SK-N-SH treated with all-trans-retinoic acid at 6 μM for 48 hours (cell line): ENCODE data around the gene NPAS3.
A peak's percentile ranks its signal among the peaks of the same experiment; 100 is the strongest.

ENCODE experiments used
- ATAC-seq: fragments of 200-7000 bp; cut with Tn5 transposase; 3 replicates; pipeline ENCODE4 v1.9.1; 2020; ENCODE audit warnings: mild to moderate bottlenecking, moderate library complexity
- ARNTL ChIP-seq: fragments of 450-650 bp; formaldehyde crosslinking; IDR thresholded peaks from 2 replicates; pipeline ENCODE4 v1.5.0; 2020; ENCODE audit warnings: low read depth, mild to moderate bottlenecking, moderate library complexity, borderline replicate concordance
- BACH2 ChIP-seq: fragments of 250-450 bp; sonication (Bioruptor Pico); IDR thresholded peaks from 2 replicates; pipeline ENCODE4 v1.9.0; 2021; ENCODE audit warnings: mild to moderate bottlenecking, borderline replicate concordance
- CSDC2 ChIP-seq: fragments of 250-450 bp; sonication (Bioruptor Pico); IDR thresholded peaks from 2 replicates; pipeline ENCODE4 v1.5.0; 2020; ENCODE audit warnings: mild to moderate bottlenecking, moderate library complexity
- ESRRG ChIP-seq: fragments of 250-450 bp; sonication (Bioruptor Pico); IDR thresholded peaks from 2 replicates; pipeline ENCODE4 v1.6.1; 2021; ENCODE audit warnings: mild to moderate bottlenecking
- GLIS3 ChIP-seq: fragments of 250-450 bp; sonication (Bioruptor Pico); IDR thresholded peaks from 2 replicates; pipeline ENCODE4 v1.5.0; 2020; ENCODE audit warnings: mild to moderate bottlenecking, moderate library complexity
- ISL1 ChIP-seq: fragments of 250-450 bp; sonication (Bioruptor Pico); IDR thresholded peaks from 2 replicates; pipeline ENCODE4 v2.1.2; 2022; ENCODE audit warnings: mild to moderate bottlenecking, moderate library complexity
- PPARA ChIP-seq: fragments of 250-450 bp; sonication (Bioruptor Pico); IDR thresholded peaks from 2 replicates; pipeline ENCODE4 v1.5.0; 2020; ENCODE audit warnings: mild to moderate bottlenecking, borderline replicate concordance
- SNAI2 ChIP-seq: fragments of 250-450 bp; sonication (Bioruptor Pico); IDR thresholded peaks from 2 replicates; pipeline ENCODE4 v1.5.0; 2020; ENCODE audit warnings: mild to moderate bottlenecking, moderate library complexity
- TCF4 ChIP-seq: fragments of 250-450 bp; sonication (Bioruptor Pico); IDR thresholded peaks from 2 replicates; pipeline ENCODE4 v1.8.0; 2021; ENCODE audit warnings: mild to moderate bottlenecking, moderate library complexity, borderline replicate concordance
- TOX ChIP-seq: fragments of 250-450 bp; sonication (Bioruptor Pico); IDR thresholded peaks from 2 replicates; pipeline ENCODE4 v1.8.0; 2021; ENCODE audit warnings: mild to moderate bottlenecking, moderate library complexity, borderline replicate concordance
- ZFP3 ChIP-seq: fragments of 250-450 bp; sonication (Bioruptor Pico); IDR thresholded peaks from 2 replicates; pipeline ENCODE4 v1.5.0; 2020; ENCODE audit warnings: mild to moderate bottlenecking, moderate library complexity
- ZFP30 ChIP-seq: fragments of 450-650 bp; formaldehyde crosslinking; IDR thresholded peaks from 2 replicates; pipeline ENCODE4 v1.5.0; 2022; ENCODE audit warnings: mild to moderate bottlenecking, moderate library complexity
- ZNF565 ChIP-seq: fragments of 450-650 bp; formaldehyde crosslinking; conservative IDR thresholded peaks from 2 replicates; pipeline ENCODE4 v1.5.0; 2020; ENCODE audit warnings: low read depth, mild to moderate bottlenecking, moderate library complexity
- ZNF8 ChIP-seq: fragments of 450-650 bp; formaldehyde crosslinking; IDR thresholded peaks from 2 replicates; pipeline ENCODE4 v1.5.0; 2020; ENCODE audit warnings: mild to moderate bottlenecking, moderate library complexity
- TF ChIP-seq, protein P1 (sequence below): fragments of 250-450 bp; sonication (Bioruptor Pico); IDR thresholded peaks from 2 replicates; pipeline ENCODE4 v1.5.0; 2020; ENCODE audit warnings: mild to moderate bottlenecking, moderate library complexity
- TF ChIP-seq, protein P2 (sequence below): fragments of 250-450 bp; sonication (Bioruptor Pico); IDR thresholded peaks from 2 replicates; pipeline ENCODE4 v1.5.1; 2021; ENCODE audit warnings: mild to moderate bottlenecking, moderate library complexity
- TF ChIP-seq, protein P3 (sequence below): fragments of 250-450 bp; sonication (Bioruptor Pico); IDR thresholded peaks from 2 replicates; pipeline ENCODE4 v1.5.1; 2020; ENCODE audit warnings: low read depth, mild to moderate bottlenecking, moderate library complexity
- TF ChIP-seq, protein P4 (sequence below): fragments of 250-450 bp; sonication (Bioruptor Pico); IDR thresholded peaks from 2 replicates; pipeline ENCODE4 v1.8.0; 2020; ENCODE audit warnings: mild to moderate bottlenecking, moderate library complexity, borderline replicate concordance

Gene NPAS3

DNA sequence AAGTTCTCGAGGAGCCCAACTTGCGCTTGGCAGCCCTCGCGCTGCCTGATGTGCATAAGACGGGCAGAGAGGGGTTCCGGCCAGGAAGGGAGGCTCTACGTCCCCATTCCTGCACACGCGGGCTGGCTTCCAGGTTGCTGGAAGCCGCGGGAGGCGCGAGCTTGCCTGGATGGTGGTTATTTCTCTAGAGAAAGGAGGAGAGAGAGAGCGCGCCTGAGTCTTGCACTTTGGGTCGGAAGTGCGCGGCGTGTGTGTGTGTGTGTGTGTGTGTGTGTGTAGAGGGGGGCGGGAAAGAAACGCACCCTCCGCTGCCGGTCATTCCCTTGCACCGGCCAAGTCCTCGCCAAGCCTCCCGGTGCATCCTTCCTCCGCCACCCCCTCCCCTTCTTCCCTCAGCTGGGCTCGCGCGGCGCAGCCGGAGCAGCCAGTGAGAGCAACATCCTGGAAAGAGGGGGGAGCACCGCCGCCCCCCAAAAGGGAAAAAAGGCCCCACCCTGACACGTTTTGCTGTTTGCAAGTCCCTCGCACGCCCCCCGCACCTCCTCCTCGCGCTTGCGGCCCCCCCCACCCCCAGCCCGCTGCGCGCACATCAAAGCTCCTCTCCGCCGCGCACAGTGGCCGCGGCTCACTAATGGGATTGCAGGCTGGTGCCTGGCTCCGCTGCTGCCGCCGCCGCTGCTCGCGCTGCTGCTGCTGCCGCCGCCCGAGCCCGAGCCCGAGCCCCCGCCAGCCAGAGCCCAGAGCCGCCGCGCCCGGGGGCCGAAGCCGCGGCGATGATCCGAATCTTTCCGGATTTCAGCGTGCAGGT lies 4.4 kb upstream of the NPAS3 start:
- TF ChIP-seq TOX (CRISPR knock-in tag) (no peak), TCF4 (CRISPR knock-in tag) (no peak), ZFP30 (CRISPR knock-in tag) (no peak), ZFP3 (CRISPR knock-in tag) (no peak), BACH2 (CRISPR knock-in tag) (no peak), PPARA (no peak), ESRRG (CRISPR knock-in tag) (no peak), ARNTL (CRISPR knock-in tag) (no peak)
- TF ChIP-seq, protein P1, sequence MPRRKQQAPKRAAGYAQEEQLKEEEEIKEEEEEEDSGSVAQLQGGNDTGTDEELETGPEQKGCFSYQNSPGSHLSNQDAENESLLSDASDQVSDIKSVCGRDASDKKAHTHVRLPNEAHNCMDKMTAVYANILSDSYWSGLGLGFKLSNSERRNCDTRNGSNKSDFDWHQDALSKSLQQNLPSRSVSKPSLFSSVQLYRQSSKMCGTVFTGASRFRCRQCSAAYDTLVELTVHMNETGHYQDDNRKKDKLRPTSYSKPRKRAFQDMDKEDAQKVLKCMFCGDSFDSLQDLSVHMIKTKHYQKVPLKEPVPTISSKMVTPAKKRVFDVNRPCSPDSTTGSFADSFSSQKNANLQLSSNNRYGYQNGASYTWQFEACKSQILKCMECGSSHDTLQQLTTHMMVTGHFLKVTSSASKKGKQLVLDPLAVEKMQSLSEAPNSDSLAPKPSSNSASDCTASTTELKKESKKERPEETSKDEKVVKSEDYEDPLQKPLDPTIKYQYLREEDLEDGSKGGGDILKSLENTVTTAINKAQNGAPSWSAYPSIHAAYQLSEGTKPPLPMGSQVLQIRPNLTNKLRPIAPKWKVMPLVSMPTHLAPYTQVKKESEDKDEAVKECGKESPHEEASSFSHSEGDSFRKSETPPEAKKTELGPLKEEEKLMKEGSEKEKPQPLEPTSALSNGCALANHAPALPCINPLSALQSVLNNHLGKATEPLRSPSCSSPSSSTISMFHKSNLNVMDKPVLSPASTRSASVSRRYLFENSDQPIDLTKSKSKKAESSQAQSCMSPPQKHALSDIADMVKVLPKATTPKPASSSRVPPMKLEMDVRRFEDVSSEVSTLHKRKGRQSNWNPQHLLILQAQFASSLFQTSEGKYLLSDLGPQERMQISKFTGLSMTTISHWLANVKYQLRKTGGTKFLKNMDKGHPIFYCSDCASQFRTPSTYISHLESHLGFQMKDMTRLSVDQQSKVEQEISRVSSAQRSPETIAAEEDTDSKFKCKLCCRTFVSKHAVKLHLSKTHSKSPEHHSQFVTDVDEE (CRISPR knock-in tag) = no peak
- TF ChIP-seq, protein P2, sequence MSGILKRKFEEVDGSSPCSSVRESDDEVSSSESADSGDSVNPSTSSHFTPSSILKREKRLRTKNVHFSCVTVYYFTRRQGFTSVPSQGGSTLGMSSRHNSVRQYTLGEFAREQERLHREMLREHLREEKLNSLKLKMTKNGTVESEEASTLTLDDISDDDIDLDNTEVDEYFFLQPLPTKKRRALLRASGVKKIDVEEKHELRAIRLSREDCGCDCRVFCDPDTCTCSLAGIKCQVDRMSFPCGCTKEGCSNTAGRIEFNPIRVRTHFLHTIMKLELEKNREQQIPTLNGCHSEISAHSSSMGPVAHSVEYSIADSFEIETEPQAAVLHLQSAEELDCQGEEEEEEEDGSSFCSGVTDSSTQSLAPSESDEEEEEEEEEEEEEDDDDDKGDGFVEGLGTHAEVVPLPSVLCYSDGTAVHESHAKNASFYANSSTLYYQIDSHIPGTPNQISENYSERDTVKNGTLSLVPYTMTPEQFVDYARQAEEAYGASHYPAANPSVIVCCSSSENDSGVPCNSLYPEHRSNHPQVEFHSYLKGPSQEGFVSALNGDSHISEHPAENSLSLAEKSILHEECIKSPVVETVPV = no peak
- ATAC-seq = peak; percentile 66

DNA sequence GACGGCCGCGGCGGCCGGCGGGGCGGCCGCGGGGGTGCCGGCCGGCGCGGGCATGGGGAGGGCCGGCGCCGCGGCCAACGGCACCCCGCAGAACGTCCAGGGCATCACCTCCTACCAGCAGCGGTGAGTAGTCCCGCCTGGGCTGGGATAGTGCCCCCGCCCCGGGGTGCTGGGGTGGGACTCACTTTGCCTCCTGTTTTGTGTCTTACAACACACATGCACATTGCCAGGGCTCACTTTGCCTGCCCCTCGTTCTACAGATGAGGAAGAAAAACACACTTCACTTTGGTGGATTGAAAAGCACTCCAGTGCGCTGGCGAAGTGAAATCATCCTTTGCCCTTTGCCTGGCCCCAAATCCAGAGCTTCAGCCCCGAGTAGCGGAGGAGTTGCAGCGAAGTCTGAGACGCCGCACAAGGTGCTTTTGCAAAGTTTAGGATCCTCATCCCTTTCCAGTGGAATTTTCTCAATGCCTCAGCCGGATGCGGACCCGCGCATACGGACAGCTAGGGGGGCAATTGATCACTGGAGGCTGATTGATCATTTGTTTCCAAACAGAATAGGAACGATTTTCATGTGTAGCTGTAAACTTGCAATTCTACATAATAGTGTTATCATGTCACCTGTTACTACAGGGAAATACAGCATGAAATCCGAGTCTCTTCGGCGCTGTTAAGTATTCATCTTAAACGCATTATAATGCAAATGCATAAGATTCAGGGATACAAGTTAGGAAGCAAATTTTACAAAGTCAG lies 3.6 kb upstream of the NPAS3 start:
- TF ChIP-seq, protein P3, sequence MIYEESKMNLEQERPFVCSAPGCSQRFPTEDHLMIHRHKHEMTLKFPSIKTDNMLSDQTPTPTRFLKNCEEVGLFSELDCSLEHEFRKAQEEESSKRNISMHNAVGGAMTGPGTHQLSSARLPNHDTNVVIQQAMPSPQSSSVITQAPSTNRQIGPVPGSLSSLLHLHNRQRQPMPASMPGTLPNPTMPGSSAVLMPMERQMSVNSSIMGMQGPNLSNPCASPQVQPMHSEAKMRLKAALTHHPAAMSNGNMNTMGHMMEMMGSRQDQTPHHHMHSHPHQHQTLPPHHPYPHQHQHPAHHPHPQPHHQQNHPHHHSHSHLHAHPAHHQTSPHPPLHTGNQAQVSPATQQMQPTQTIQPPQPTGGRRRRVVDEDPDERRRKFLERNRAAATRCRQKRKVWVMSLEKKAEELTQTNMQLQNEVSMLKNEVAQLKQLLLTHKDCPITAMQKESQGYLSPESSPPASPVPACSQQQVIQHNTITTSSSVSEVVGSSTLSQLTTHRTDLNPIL = no peak
- TF ChIP-seq CSDC2 (CRISPR knock-in tag) (no peak), ZFP30 (CRISPR knock-in tag) (no peak), ZFP3 (CRISPR knock-in tag) (no peak), ZNF8 (CRISPR knock-in tag) (no peak), SNAI2 (CRISPR knock-in tag) (no peak), GLIS3 (no peak)
- TF ChIP-seq, protein P4, sequence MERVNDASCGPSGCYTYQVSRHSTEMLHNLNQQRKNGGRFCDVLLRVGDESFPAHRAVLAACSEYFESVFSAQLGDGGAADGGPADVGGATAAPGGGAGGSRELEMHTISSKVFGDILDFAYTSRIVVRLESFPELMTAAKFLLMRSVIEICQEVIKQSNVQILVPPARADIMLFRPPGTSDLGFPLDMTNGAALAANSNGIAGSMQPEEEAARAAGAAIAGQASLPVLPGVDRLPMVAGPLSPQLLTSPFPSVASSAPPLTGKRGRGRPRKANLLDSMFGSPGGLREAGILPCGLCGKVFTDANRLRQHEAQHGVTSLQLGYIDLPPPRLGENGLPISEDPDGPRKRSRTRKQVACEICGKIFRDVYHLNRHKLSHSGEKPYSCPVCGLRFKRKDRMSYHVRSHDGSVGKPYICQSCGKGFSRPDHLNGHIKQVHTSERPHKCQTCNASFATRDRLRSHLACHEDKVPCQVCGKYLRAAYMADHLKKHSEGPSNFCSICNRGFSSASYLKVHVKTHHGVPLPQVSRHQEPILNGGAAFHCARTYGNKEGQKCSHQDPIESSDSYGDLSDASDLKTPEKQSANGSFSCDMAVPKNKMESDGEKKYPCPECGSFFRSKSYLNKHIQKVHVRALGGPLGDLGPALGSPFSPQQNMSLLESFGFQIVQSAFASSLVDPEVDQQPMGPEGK (CRISPR knock-in tag) = no peak
- no peak for ATAC-seq

DNA sequence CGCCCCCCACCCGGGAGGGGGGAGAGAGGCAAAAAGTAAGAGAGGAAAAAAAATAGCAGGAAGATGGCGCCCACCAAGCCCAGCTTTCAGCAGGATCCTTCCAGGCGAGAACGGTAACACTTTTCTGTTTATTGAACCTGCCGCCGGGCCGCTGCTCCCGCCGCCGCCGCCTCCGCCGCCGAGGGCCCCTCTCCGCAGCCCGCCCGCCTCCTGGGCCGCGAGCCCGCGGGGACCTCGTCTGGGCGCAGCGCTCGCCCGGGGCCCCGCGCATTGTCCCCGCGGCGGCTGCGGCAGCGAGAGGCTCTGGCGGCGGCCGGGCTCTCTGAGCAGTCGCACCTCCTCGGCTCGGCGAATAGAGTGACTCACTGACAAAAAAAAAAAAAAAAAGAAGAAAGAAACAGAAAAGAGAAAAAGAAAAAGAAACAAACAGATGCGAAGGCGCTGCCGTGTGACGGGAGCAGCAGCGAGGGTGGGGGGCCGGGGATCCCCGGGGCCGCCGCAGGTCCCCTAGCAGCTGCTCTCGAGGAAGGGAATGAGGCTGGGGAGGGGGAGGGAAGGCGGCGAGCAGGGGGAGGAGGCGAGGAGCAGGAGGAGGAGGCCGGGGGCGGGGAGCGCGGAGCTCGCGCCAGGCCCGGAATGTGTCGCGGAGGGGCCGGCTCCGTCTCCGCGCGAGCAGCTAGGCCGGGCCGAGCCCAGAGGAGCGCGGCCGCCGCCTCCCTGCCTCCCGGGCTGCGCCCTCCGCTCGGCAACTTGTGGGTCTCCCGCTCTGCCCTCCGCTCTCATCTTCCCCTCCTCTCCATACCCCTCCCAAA lies 781 bp downstream of the NPAS3 start:
- ATAC-seq = peak; percentile 83
- TF ChIP-seq PPARA = no peak
- no peak for TF ChIP-seq ISL1 (CRISPR knock-in tag)
- no peak for TF ChIP-seq ZFP3 (CRISPR knock-in tag)
- TF ChIP-seq, protein P1 (CRISPR knock-in tag) = no peak
- TF ChIP-seq TOX (CRISPR knock-in tag) = no peak
- TF ChIP-seq SNAI2 (CRISPR knock-in tag) = no peak
- no peak for TF ChIP-seq ZNF565 (CRISPR knock-in tag)
- TF ChIP-seq ZNF8 (CRISPR knock-in tag) = no peak
- TF ChIP-seq, protein P2 = no peak
- no peak for TF ChIP-seq ZFP30 (CRISPR knock-in tag)
- no peak for TF ChIP-seq GLIS3
- TF ChIP-seq TCF4 (CRISPR knock-in tag) = no peak
- TF ChIP-seq, protein P3 = no peak
